SK-N-SH treated with all-trans-retinoic acid at 6 μM for 48 hours (cell line): ENCODE results near the gene PRRG3.

Experiments
- ATAC-seq: fragments of 200-7000 bp; cut with Tn5 transposase; 3 replicates; pipeline ENCODE4 v1.9.1; 2020; ENCODE audit warnings: mild to moderate bottlenecking, moderate library complexity
- ARNTL ChIP-seq: fragments of 450-650 bp; formaldehyde crosslinking; IDR thresholded peaks from 2 replicates; pipeline ENCODE4 v1.5.0; 2020; ENCODE audit warnings: low read depth, mild to moderate bottlenecking, moderate library complexity, borderline replicate concordance
- BACH2 ChIP-seq: fragments of 250-450 bp; sonication (Bioruptor Pico); IDR thresholded peaks from 2 replicates; pipeline ENCODE4 v1.9.0; 2021; ENCODE audit warnings: mild to moderate bottlenecking, borderline replicate concordance
- CREB5 ChIP-seq: fragments of 250-450 bp; sonication (Bioruptor Pico); IDR thresholded peaks from 2 replicates; pipeline ENCODE4 v1.5.1; 2020; ENCODE audit warnings: low read depth, mild to moderate bottlenecking, moderate library complexity
- CSDC2 ChIP-seq: fragments of 250-450 bp; sonication (Bioruptor Pico); IDR thresholded peaks from 2 replicates; pipeline ENCODE4 v1.5.0; 2020; ENCODE audit warnings: mild to moderate bottlenecking, moderate library complexity
- CSRNP3 ChIP-seq: fragments of 250-450 bp; sonication (Bioruptor Pico); IDR thresholded peaks from 2 replicates; pipeline ENCODE4 v1.5.1; 2021; ENCODE audit warnings: mild to moderate bottlenecking, moderate library complexity
- ESRRG ChIP-seq: fragments of 250-450 bp; sonication (Bioruptor Pico); IDR thresholded peaks from 2 replicates; pipeline ENCODE4 v1.6.1; 2021; ENCODE audit warnings: mild to moderate bottlenecking
- ISL1 ChIP-seq: fragments of 250-450 bp; sonication (Bioruptor Pico); IDR thresholded peaks from 2 replicates; pipeline ENCODE4 v2.1.2; 2022; ENCODE audit warnings: mild to moderate bottlenecking, moderate library complexity
- PATZ1 ChIP-seq: fragments of 250-450 bp; sonication (Bioruptor Pico); IDR thresholded peaks from 2 replicates; pipeline ENCODE4 v1.8.0; 2020; ENCODE audit warnings: mild to moderate bottlenecking, moderate library complexity, borderline replicate concordance
- POU6F1 ChIP-seq: fragments of 250-450 bp; sonication (Bioruptor Pico); IDR thresholded peaks from 2 replicates; pipeline ENCODE4 v1.8.0; 2021; ENCODE audit warnings: low read depth, mild to moderate bottlenecking, moderate library complexity, borderline replicate concordance
- PPARA ChIP-seq: fragments of 250-450 bp; sonication (Bioruptor Pico); IDR thresholded peaks from 2 replicates; pipeline ENCODE4 v1.5.0; 2020; ENCODE audit warnings: mild to moderate bottlenecking, borderline replicate concordance
- RARB ChIP-seq: fragments of 250-450 bp; sonication (Bioruptor Pico); IDR thresholded peaks from 2 replicates; pipeline ENCODE4 v1.8.0; 2021; ENCODE audit warnings: mild to moderate bottlenecking, moderate library complexity
- SNAI2 ChIP-seq: fragments of 250-450 bp; sonication (Bioruptor Pico); IDR thresholded peaks from 2 replicates; pipeline ENCODE4 v1.5.0; 2020; ENCODE audit warnings: mild to moderate bottlenecking, moderate library complexity
- TCF4 ChIP-seq: fragments of 250-450 bp; sonication (Bioruptor Pico); IDR thresholded peaks from 2 replicates; pipeline ENCODE4 v1.8.0; 2021; ENCODE audit warnings: mild to moderate bottlenecking, moderate library complexity, borderline replicate concordance
- TSHZ2 ChIP-seq: fragments of 250-450 bp; sonication (Bioruptor Pico); IDR thresholded peaks from 2 replicates; pipeline ENCODE4 v1.5.0; 2020; ENCODE audit warnings: mild to moderate bottlenecking, moderate library complexity
- ZC3H10 ChIP-seq: fragments of 250-450 bp; sonication (Bioruptor Pico); IDR thresholded peaks from 2 replicates; pipeline ENCODE4 v1.5.1; 2021; ENCODE audit warnings: mild to moderate bottlenecking, moderate library complexity
- ZFP3 ChIP-seq: fragments of 250-450 bp; sonication (Bioruptor Pico); IDR thresholded peaks from 2 replicates; pipeline ENCODE4 v1.5.0; 2020; ENCODE audit warnings: mild to moderate bottlenecking, moderate library complexity
- ZFP30 ChIP-seq: fragments of 450-650 bp; formaldehyde crosslinking; IDR thresholded peaks from 2 replicates; pipeline ENCODE4 v1.5.0; 2022; ENCODE audit warnings: mild to moderate bottlenecking, moderate library complexity
- ZNF565 ChIP-seq: fragments of 450-650 bp; formaldehyde crosslinking; conservative IDR thresholded peaks from 2 replicates; pipeline ENCODE4 v1.5.0; 2020; ENCODE audit warnings: low read depth, mild to moderate bottlenecking, moderate library complexity
- ZNF70 ChIP-seq: fragments of 450-650 bp; formaldehyde crosslinking; IDR thresholded peaks from 2 replicates; pipeline ENCODE4 v1.5.0; 2020; ENCODE audit warnings: mild to moderate bottlenecking, moderate library complexity
- ZNF8 ChIP-seq: fragments of 450-650 bp; formaldehyde crosslinking; IDR thresholded peaks from 2 replicates; pipeline ENCODE4 v1.5.0; 2020; ENCODE audit warnings: mild to moderate bottlenecking, moderate library complexity

The PRRG3 gene

GRCh38 chrX:151692825-151693224, 2.4 kb upstream of the PRRG3 start:
- no peak for ATAC-seq
- no peak for TF ChIP-seq SNAI2 (CRISPR knock-in tag)
- TF ChIP-seq, all 23 proteins: peak for 0

GRCh38 chrX:151694121-151694520, 1.1 kb upstream of the PRRG3 start:
- TF ChIP-seq CSDC2 (no peak), ZFP3 (no peak), TCF4 (CRISPR knock-in tag) (no peak), TSHZ2 (no peak), SNAI2 (CRISPR knock-in tag) (no peak), ZC3H10 (CRISPR knock-in tag) (no peak), CSRNP3 (CRISPR knock-in tag) (no peak), CREB5 (CRISPR knock-in tag) (no peak), RARB (no peak), PATZ1 (CRISPR knock-in tag) (no peak), ARNTL (CRISPR knock-in tag) (no peak), BACH2 (CRISPR knock-in tag) (no peak), ZFP30 (CRISPR knock-in tag) (no peak), ZNF70 (CRISPR knock-in tag) (no peak), POU6F1 (no peak), ZNF565 (no peak)
- ATAC-seq, result no peak

- no peak for ATAC-seq
- TF ChIP-seq CSRNP3 (CRISPR knock-in tag) (no peak), ZC3H10 (CRISPR knock-in tag) (no peak), ARNTL (CRISPR knock-in tag) (no peak), BACH2 (CRISPR knock-in tag) (no peak), ZFP30 (CRISPR knock-in tag) (no peak), TSHZ2 (no peak), SNAI2 (CRISPR knock-in tag) (no peak), TCF4 (CRISPR knock-in tag) (no peak), ZFP3 (no peak), ESRRG (CRISPR knock-in tag) (no peak), ZNF8 (CRISPR knock-in tag) (no peak), CSDC2 (no peak), RARB (no peak), POU6F1 (no peak), ISL1 (CRISPR knock-in tag) (no peak), PPARA (CRISPR knock-in tag) (no peak), ZNF565 (no peak)
Measured at GRCh38 chrX:151695583-151696340, 504 bp downstream of the PRRG3 start.
